CD4-positive, alpha-beta memory T cell (primary cell): ENCODE results near the gene IPO9. TPM values are rescaled to one million over a fixed set of nuclear protein-coding genes. Genes with fewer than 3 reads are reported as not detected.

ENCODE experiments used
- microRNA-seq: library from miRNA; unstranded; fragments of <30 nt; microRNA quantifications from one replicate; pipeline ENCODE4 v1.2.0, GENCODE V29; 2021; ENCODE audit warnings: borderline replicate concordance, borderline number of aligned reads, borderline microRNAs expressed, mixed read lengths
- polyA plus RNA-seq, 2 donors: library from polyadenylated mRNA; unstranded; fragments of 300-500 nt; fragmentation: Illumina TruSeq; gene quantifications; one replicate each; pipeline ENCODE4 v1.2.3, GENCODE V29; 2021
- total RNA-seq, 2 experiments: library from RNA; stranded (reverse); gene quantifications; one replicate each; pipeline ENCODE4 v1.2.3, GENCODE V29; 2021

The IPO9 gene
- total and polyA plus RNA-seq, 4 experiments from 2014 or later, result 13.1 to 42.7 (median 30.7) TPM

Small RNA genes within 50 kb of the gene (microRNA-seq; reads per million reads assigned to microRNA genes)
- gene MIR1231 (not detected), gene MIR6739 (not detected)

Other genes with a start within 250 kb of the IPO9 start
- gene SHISA4, start 59.7 kb downstream of the IPO9 start, total RNA-seq, result under 1 TPM; 0.58 to 0.94 TPM
- gene SHISA4, start 59.7 kb downstream of the IPO9 start, polyA plus RNA-seq, result under 1 TPM in 1 of 2 donors, not detected in 1; 0.59 TPM
- gene LMOD1, start 117.4 kb downstream of the IPO9 start, total RNA-seq, result not detected
- not detected for gene LMOD1, start 117.4 kb downstream of the IPO9 start, polyA plus RNA-seq
- gene TIMM17A, start 126.3 kb downstream of the IPO9 start, total RNA-seq, result 10 to 100 TPM; 26.0 to 27.1 TPM
- 10 to 100 TPM; 28.4 to 29.2 TPM for gene TIMM17A, start 126.3 kb downstream of the IPO9 start, polyA plus RNA-seq
- gene RNPEP, start 153.5 kb downstream of the IPO9 start, total RNA-seq, result 10 to 100 TPM; 25.9 to 29.1 TPM
- gene RNPEP, start 153.5 kb downstream of the IPO9 start, polyA plus RNA-seq, result 10 to 100 TPM; 30.3 to 41.4 TPM
- 1 to 10 TPM in 1 of 2 experiments, under 1 TPM in 1; 0.33 to 1.1 TPM for gene ELF3, start 181.4 kb downstream of the IPO9 start, total RNA-seq
- gene ELF3, start 181.4 kb downstream of the IPO9 start, polyA plus RNA-seq, result under 1 TPM in 1 of 2 donors, not detected in 1; 0.17 TPM